ENCODE results near the gene MID1IP1.

MID1IP1 gene

GRCh38 chrX:38816155-38816554, 14.9 kb downstream of the MID1IP1 start:
- DNase-seq = no peak

GRCh38 chrX:38817004-38817703, 15.9 kb downstream of the MID1IP1 start:
- peak; percentile 59 for DNase-seq

- no peak for DNase-seq
Observed at GRCh38 chrX:38819163-38819562, 17.9 kb downstream of the MID1IP1 start.

GRCh38 chrX:38819709-38820108, 18.4 kb downstream of the MID1IP1 start:
- DNase-seq = no peak

GRCh38 chrX:38820751-38821150, 19.5 kb downstream of the MID1IP1 start:
- DNase-seq = no peak

GRCh38 chrX:38824176-38824575, 22.9 kb downstream of the MID1IP1 start:
- no peak for DNase-seq

- no peak for DNase-seq
Observed at GRCh38 chrX:38831949-38832348, 30.7 kb downstream of the MID1IP1 start.

GRCh38 chrX:38837389-38837788, 36.1 kb downstream of the MID1IP1 start:
- no peak for DNase-seq

GRCh38 chrX:38839277-38839676, 38.0 kb downstream of the MID1IP1 start:
- DNase-seq = peak; percentile 57

GRCh38 chrX:38839944-38840343, 38.7 kb downstream of the MID1IP1 start:
- peak; percentile 57 for DNase-seq

GRCh38 chrX:38841750-38842149, 40.5 kb downstream of the MID1IP1 start:
- no peak for DNase-seq

- no peak for DNase-seq
Observed at GRCh38 chrX:38845426-38845825, 44.2 kb downstream of the MID1IP1 start.

GRCh38 chrX:38847206-38847902, 46.1 kb downstream of the MID1IP1 start:
- DNase-seq = peak; percentile 20

GRCh38 chrX:38847903-38848230, 46.6 kb downstream of the MID1IP1 start:
- no peak for DNase-seq

- DNase-seq = no peak
Observed at GRCh38 chrX:38848671-38849455, 47.6 kb downstream of the MID1IP1 start.

GRCh38 chrX:38850807-38851544, 49.7 kb downstream of the MID1IP1 start:
- DNase-seq = no peak

- no peak for DNase-seq
Observed at GRCh38 chrX:38854305-38854704, 53.0 kb downstream of the MID1IP1 start.

Measured in DMS53 (cell line).